NCI-H2171 treated with DMSO at 0.1 percent for 48 hours (cell line): ENCODE results near the gene MIB1.

Source experiments
- DNase-seq: peaks from one replicate; lab custom pipeline; 2025; lab: John Stamatoyannopoulos, UW

Gene MIB1

GRCh38 chr18:21820033-21820810 is 79.6 kb downstream of the MIB1 start:
- peak; percentile 21 for DNase-seq

DNA sequence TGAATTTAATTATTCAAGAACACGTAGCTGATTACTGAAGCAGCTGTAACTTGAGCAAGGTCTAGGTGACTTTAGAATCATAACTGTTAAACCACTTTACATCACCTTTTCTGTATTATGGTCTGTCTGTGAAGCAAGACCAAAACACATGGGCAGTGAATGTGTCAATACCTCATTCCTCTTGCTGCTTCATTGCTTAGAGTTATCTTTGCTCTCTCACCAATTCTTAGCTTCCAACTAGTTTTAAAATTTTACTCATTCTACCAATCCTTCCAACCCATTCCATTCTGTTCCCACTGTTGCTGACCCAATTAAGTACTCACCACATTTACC is 80.2 kb downstream of the MIB1 start:
- no peak for DNase-seq

GRCh38 chr18:21823848-21824247 is 83.3 kb downstream of the MIB1 start:
- no peak for DNase-seq

DNA sequence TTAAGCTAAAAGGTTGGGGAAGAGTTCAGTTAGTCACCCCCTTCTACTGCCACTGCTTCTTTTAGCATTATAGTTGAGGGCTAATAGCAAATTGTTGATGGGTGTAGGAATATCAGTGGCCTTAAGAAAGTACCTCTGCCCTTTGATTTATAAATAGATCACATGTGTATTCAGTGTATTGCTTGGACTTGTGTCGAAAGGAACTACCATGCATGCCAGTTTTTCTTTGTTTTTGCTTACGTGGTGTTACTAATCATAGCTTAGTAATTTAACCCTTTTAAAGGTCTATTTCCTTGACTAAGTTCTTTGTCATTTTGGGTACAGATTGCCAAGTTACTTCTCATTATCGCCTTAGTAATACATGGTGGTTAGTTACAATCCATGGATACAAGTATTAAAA is 85.6 kb downstream of the MIB1 start:
- DNase-seq: no peak

- peak; percentile 77 for DNase-seq
Measured at GRCh38 chr18:21826641-21827302, 86.2 kb downstream of the MIB1 start.

DNA sequence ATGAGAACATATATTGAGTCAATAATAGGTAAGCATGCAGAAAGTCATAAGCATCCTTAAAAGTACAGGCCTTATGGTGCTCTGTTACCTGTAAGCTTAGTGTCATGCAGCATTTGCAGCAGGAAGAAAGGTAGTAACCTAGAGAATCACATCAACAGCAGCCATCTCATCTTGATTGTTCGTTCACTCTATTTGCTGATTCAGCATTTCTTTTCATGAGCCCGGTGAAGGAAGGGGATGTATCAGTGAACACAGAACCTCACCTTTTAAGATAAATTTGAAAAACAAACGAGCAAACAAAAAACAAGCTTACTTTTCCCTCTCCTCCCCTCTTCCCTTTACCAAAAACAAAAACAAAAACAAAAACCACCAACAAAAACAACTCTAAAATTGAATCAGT is 89.9 kb downstream of the MIB1 start:
- no peak for DNase-seq

GRCh38 chr18:21831413-21831831 is 90.8 kb downstream of the MIB1 start:
- DNase-seq: no peak

GRCh38 chr18:21833604-21834298 is 93.2 kb downstream of the MIB1 start:
- DNase-seq: no peak

DNA sequence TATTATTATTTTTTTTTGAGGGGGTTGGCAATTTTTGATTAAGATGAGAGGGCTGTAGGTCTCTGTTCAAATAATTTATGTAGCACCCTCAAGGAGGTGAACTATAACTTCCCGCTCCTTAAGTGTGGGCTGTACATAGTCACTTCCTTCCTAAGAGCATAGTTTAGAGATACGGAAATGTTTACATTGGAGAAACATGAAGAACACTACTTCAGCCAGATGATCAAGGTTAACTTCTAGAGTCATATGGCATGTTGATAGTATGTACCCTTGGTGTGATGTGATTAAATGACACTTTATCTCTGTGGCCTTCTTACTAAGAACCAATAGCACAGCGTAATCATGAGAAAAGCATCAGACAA is 93.7 kb downstream of the MIB1 start:
- no peak for DNase-seq

GRCh38 chr18:21841570-21841969 is 101.0 kb downstream of the MIB1 start:
- no peak for DNase-seq

DNA sequence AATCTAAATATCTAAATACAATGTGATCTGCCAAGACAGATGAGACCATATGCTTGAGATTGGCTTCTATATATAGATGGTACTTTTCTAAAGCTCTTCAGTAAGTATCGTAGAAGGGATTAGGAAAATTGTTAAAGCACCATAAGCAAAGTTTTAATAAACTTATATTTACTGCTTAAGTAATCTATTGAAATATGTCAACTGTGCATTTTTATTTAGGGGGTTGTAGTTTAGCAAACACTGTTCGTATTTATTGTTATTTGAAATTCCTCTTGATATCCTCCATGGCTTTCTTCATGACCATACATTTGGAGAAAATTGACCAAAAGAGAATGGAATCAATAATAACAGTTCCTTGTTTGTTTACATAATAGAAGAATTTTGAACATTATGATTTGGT is 102.7 kb downstream of the MIB1 start:
- no peak for DNase-seq

GRCh38 chr18:21851327-21851961 is 110.9 kb downstream of the MIB1 start:
- peak; percentile 3 for DNase-seq

GRCh38 chr18:21853016-21853415 is 112.4 kb downstream of the MIB1 start:
- DNase-seq: no peak

DNA sequence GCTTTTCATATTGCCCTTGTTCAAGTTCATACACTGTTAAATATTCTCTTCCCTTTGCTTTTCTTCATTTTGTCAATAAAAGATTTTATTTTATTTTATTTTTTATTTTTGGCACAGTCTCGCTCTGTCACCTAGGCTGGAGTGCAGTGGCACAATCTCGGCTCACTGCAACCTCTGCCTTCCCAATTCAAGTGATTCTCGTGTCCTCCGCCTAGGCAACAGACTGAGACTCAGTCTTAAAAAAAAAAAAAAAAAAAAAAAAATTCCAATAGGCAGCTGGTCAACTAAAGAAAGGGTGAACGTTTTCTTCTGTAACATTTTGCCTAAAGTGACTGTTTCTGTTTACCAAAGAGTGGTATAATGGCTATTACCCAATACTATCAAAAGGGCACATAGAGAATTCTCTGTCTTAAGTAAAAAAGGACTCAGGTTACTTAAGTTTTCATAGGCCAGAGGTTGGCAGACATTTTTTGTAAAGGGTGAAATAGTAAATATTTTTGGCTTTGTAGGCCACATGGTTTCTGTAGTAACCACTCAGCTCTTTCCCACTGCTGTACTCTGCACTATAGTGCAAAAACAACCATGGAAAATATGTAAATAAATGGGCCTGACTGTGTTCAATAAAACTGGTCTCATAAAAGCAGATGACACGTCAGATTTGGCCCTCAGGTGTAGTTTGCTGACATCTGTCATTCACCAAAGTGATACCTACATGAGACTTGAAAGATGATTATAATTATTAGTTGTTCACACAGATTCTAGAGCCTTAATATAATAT is 113.4 kb downstream of the MIB1 start:
- DNase-seq: no peak

DNA sequence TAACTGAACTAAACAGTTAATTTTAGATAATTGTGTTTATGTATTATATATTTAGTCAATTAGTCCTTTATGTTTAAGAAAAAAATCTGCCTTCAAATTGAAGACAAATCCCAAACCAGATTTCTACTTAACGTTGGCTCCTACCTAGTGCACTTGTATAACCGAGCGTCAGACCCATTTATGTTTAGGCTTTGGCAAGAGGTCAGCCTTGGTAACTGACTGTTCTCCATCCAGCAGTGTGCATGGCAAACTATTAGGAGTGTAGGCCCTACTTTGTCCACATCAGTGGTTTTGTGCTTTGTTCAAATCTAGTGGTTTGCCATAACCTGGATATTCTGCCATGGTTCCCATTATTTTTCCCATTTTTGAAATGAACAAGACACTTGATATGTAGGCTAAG is 114.8 kb downstream of the MIB1 start:
- DNase-seq: no peak

DNA sequence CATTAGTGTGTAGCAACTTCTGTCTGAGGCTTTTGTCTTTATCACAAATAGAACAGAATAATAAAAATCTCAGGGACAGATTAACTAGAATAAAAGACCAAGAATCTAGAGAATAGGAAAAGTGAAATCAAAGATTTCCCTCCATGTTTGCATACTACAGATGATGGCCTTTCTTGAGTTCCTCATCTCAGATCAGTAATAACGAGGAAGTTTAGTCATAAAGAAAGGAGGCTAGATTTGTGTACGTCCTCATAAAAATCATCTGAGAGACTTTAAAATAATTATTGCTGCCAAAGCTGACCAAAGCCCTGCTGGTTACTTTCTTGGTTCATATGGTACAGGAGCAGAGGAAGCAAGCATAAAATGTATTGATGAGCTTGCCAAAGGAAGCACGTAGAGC is 117.3 kb downstream of the MIB1 start:
- DNase-seq: no peak

GRCh38 chr18:21858544-21858943 is 118.0 kb downstream of the MIB1 start:
- no peak for DNase-seq

DNA sequence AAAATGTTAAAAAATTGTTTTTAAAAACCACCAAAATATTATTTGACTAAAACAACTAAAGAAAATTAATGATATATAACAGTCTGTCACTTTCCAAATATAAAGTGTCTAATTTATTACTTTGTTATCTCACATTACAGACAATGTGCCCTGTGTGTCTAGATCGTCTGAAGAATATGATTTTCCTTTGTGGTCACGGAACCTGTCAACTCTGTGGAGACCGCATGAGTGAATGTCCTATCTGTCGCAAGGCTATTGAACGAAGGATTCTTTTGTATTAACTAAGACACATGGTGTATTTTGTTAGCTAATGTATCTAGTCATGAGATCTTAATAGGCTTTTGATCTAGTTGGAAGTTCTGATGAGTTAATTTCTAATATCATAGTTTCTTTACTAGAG is 123.8 kb downstream of the MIB1 start:
- DNase-seq: no peak

DNA sequence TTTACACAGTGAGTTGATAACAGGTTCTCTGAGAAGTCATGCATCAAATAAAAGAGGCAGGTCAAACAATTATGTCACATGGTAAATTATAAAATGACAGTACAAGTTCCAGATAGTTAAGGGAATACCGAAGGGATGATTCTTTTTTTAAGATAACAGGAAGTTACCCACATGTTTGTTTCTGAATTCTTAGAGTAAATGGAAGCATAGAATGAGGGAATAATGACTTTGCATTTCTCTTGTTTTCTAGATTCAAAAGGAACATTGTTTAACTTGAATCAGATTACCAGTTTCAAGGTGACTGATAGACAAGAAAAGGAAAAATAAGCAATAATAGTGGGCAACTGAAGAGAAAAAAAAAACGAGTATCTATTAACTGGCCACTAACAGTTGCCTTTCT is 124.5 kb downstream of the MIB1 start:
- no peak for DNase-seq

DNA sequence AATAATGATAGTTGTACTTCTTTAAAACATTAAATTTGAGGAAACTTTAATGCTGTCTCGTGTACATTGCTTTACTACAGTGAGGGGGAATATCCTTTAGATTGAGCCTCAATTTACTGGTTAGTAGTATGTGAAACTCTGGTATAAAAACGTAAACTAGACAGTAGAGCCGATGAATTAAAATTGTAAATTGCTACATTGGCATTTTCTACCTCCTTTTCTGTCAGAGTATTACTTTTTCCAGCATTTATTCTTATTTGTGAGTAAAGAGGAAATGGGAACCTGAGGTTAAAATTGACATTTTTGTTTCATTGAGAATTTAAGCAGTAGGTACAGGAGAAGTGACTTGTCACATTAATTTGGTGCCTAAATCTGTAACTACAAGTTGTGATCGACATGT is 128.2 kb downstream of the MIB1 start:
- no peak for DNase-seq

GRCh38 chr18:21889570-21889969 is 149.0 kb downstream of the MIB1 start:
- DNase-seq: no peak
